GM12872 (cell line): Measurements from ENCODE around the gene CACNA1B.

ENCODE experiments used
- CTCF ChIP-seq: IDR thresholded peaks from 3 replicates; pipeline ENCODE4 v1.5.1; 2011; ENCODE audit warnings: low read depth, mild to moderate bottlenecking, low read length, moderate library complexity; ENCODE audit not compliant: insufficient read depth

CACNA1B gene

GRCh38 chr9:137872296-137872695 lies 5.3 kb upstream of the CACNA1B start:
- no peak for TF ChIP-seq CTCF

DNA sequence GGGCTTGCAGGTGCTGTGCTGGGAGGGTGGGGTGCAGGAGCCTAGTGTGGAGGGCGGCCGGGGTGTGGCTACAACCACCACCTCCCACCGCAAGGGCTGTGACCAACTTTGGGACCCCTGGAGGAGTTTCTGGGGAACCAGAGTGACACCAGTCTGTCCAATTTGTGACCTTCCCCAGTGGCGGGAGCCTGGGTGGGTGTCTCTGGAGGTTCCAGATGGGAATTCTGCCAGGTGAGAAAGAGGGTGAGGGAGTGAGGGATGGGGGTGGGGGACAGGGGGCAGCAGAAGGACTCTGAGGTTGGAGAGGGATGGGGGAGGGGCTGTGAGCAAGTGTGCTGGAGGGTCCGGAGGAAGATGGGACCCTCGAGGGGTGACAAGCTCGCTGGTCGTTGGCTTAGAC lies 4.2 kb upstream of the CACNA1B start:
- TF ChIP-seq CTCF, result no peak

- TF ChIP-seq CTCF, result no peak
Measured at GRCh38 chr9:137873858-137874362, 3.7 kb upstream of the CACNA1B start.

- no peak for TF ChIP-seq CTCF
Measured at GRCh38 chr9:137875354-137875753, 2.2 kb upstream of the CACNA1B start.

- no peak for TF ChIP-seq CTCF
Measured at GRCh38 chr9:137875846-137876245, 1.7 kb upstream of the CACNA1B start.

DNA sequence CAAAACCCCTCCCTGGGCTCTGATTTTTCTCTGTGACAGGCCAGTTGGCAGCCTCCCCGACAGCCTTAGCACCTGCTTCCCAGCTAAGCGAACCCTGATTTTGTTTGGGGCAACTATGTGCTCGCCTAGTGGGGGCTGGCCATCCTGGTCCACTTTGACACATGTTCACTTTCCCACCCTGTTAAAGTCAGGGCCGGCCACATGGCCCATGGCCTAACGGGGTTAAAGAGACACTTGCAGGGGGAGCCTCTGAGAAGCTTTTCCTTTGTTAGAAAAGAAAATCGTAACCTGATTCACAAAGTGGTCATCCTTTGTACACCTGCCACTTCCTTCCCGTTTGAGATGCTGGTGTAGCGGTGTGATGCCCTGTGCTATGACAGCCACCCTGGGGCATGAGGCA lies 1.3 kb upstream of the CACNA1B start:
- no peak for TF ChIP-seq CTCF

DNA sequence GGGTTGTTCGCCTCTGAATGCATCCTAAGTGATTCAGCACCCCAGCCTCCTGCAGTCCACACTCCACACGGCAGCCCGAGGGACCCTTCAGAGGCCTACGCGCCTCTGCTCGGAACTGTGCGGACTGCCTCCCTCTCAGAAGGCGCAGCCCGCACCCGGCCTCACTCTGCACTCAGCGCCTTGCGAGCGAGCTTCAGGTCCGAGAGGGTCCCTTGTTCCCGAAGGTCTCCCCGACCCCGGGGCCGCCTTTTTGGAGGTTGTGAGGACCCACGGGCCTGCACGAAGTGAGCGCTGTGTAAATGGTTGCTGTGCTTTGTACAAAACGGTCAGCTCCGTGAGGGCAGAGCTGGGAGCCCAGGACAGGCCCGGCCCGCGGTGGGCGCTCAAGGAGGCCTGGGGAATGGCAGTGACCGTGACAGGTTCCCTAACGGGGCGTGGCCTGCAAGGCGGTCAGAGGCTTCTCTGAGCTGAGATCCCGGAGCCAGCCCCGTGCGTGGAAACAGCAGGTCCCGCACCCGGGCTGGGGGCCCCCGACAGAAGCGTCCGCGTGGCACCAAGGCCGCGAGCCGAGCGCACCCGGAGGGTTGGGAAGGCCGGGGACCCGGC lies 698 bp upstream of the CACNA1B start:
- no peak for TF ChIP-seq CTCF
